HepG2 (cell line): Measurements from ENCODE around the gene CFAP221. TPM values are rescaled to one million over a fixed set of nuclear protein-coding genes. Genes with fewer than 3 reads are reported as not detected.

Experiments used
- ATAC-seq: fragments of 200-7000 bp; cut with Tn5 transposase; 3 replicates; pipeline ENCODE4 v1.9.1; 2020; ENCODE audit warnings: mild to moderate bottlenecking, moderate library complexity
- BruUV-seq: library from RNA; stranded (reverse); fragments of 400-500 nt; replicated peaks from 2 replicates; lab custom pipeline; 2021; lab: Mats Ljungman, UMichigan
- CTCF ChIA-PET: fragments of 300-600 bp; formaldehyde crosslinking; extraction: SDS; loops from one replicate; lab custom pipeline; 2021; ENCODE audit warnings: low total read pairs, inconsistent platforms, low intra/inter-chr PET ratio; lab: Yijun Ruan, JAX
- POLR2A ChIA-PET: fragments of 350-600 bp; sonication (Branson Sonifier 250); formaldehyde crosslinking; loops from one replicate; lab custom pipeline; 2020; ENCODE audit warnings: antibody characterized with exemption, inconsistent platforms; lab: Yijun Ruan, JAX
- DNase-seq: peaks from one replicate; pipeline ENCODE4 v3.0.0-alpha.2; 2015; ENCODE audit warnings: low spot score
- FAIRE-seq: peaks from 3 replicates; lab custom pipeline; 2011; peaks lifted over from hg19 to GRCh38; lab: Jason Lieb, UNC
- H2AFZ ChIP-seq: one replicate; pipeline ENCODE4 v1.6.1; 2011; ENCODE audit warnings: low read length, inconsistent platforms
- H3K27ac ChIP-seq: fragments of 300-600 bp; 3 replicates; pipeline ENCODE4 v1.8.0; 2011; ENCODE audit warnings: mixed run types, mild to moderate bottlenecking, mixed read lengths, low read length, inconsistent platforms; ENCODE audit not compliant: insufficient read depth; ENCODE audit errors: extremely low read length
- H3K27me3 ChIP-seq, 2 experiments: fragments of 200-600 bp in 1 of 2; 2 replicates in 1 of 2; 3 replicates in 1 of 2; pipeline versions ENCODE4 v1.6.0 to v1.8.0; 2011; ENCODE audit warnings: low read length in 2 of 2, mild to moderate bottlenecking in 2 of 2, moderate library complexity in 2 of 2, inconsistent platforms in 1 of 2; ENCODE audit not compliant: insufficient read depth in 2 of 2, control insufficient read depth in 1 of 2
- H3K36me3 ChIP-seq, 2 experiments: fragments of 200-600 bp in 1 of 2; replicated peaks in 1 of 2; 2 replicates in 1 of 2; 3 replicates in 1 of 2; pipeline versions ENCODE4 v1.5.1 to v1.8.0; 2011; ENCODE audit warnings: low read length in 2 of 2, inconsistent platforms in 1 of 2; ENCODE audit not compliant: insufficient read depth in 2 of 2, control insufficient read depth in 1 of 2
- H3K4me1 ChIP-seq: 2 replicates; pipeline ENCODE4 v1.5.1; 2012; ENCODE audit warnings: low read length, inconsistent platforms; ENCODE audit not compliant: insufficient read depth
- H3K4me2 ChIP-seq: 2 replicates; pipeline ENCODE4 v1.6.0; 2011; ENCODE audit warnings: low read depth, low read length, inconsistent platforms
- H3K4me3 ChIP-seq, 3 experiments: fragments of 200-600 bp in 1 of 3; sonication (generic), shearing (Covaris generic) in 1 of 3; replicated peaks in 1 of 3; 2 replicates each; pipeline ENCODE4 v1.5.1; 2011 to 2016; ENCODE audit warnings: low read length in 3 of 3, inconsistent platforms in 2 of 3, low read depth in 2 of 3, mild to moderate bottlenecking in 2 of 3, control low read depth in 1 of 3, mixed read lengths in 1 of 3; ENCODE audit not compliant: insufficient read depth in 1 of 3
- H3K79me2 ChIP-seq: one replicate; pipeline ENCODE4 v1.6.1; 2011; ENCODE audit warnings: low read length, inconsistent platforms; ENCODE audit not compliant: insufficient read depth
- H3K9ac ChIP-seq: 2 replicates; pipeline ENCODE4 v1.6.0; 2011; ENCODE audit warnings: mild to moderate bottlenecking, low read depth, low read length, inconsistent platforms; ENCODE audit not compliant: insufficient read depth
- H3K9me3 ChIP-seq: 2 replicates; pipeline ENCODE4 v1.5.1; 2012; ENCODE audit warnings: mild to moderate bottlenecking, low read length
- H4K20me1 ChIP-seq: 2 replicates; pipeline ENCODE4 v1.6.0; 2011; ENCODE audit warnings: inconsistent platforms, mild to moderate bottlenecking, low read length, moderate library complexity; ENCODE audit not compliant: insufficient read depth
- FOXP1 ChIP-seq, 2 experiments: fragments of 450-650 bp in 1 of 2; IDR thresholded peaks; 2 replicates each; pipeline ENCODE4 v1.6.1; 2017 to 2018; ENCODE audit warnings: antibody characterized with exemption in 1 of 2
- GATAD2A ChIP-seq: IDR thresholded peaks from 2 replicates; pipeline ENCODE4 v1.6.1; 2016
- HHEX ChIP-seq: IDR thresholded peaks from 2 replicates; pipeline ENCODE4 v1.6.1; 2016; ENCODE audit warnings: control low read depth
- HINFP ChIP-seq: sonication (generic); formaldehyde crosslinking; IDR thresholded peaks from 2 replicates; pipeline ENCODE4 v1.4.0; 2020; ENCODE audit warnings: low read depth, mild to moderate bottlenecking, missing genetic modification reagents
- JUNB ChIP-seq: sonication (generic); formaldehyde crosslinking; IDR thresholded peaks from 2 replicates; pipeline ENCODE4 v1.8.0; 2022; ENCODE audit warnings: missing genetic modification reagents, mild to moderate bottlenecking, borderline replicate concordance
- KDM4B ChIP-seq: sonication (generic); formaldehyde crosslinking; IDR thresholded peaks from 2 replicates; pipeline ENCODE4 v1.4.0; 2020; ENCODE audit warnings: missing genetic modification reagents
- MAX ChIP-seq: IDR thresholded peaks from 2 replicates; pipeline ENCODE4 v1.6.1; 2012; ENCODE audit warnings: inconsistent platforms
- NFIB ChIP-seq: sonication (generic); formaldehyde crosslinking; IDR thresholded peaks from 2 replicates; pipeline ENCODE4 v1.9.0; 2021; ENCODE audit warnings: missing genetic modification reagents, mild to moderate bottlenecking, borderline replicate concordance
- PLRG1 ChIP-seq: fragments of 450-650 bp; conservative IDR thresholded peaks from 2 replicates; pipeline ENCODE4 v1.6.1; 2016
- TP53 ChIP-seq: sonication (generic); formaldehyde crosslinking; conservative IDR thresholded peaks from 2 replicates; pipeline ENCODE4 v1.4.0; 2020; ENCODE audit warnings: missing genetic modification reagents
- ZNF121 ChIP-seq: sonication (generic); formaldehyde crosslinking; IDR thresholded peaks from 2 replicates; pipeline ENCODE4 v1.5.0; 2020; ENCODE audit warnings: mild to moderate bottlenecking, missing genetic modification reagents
- ZNF331 ChIP-seq: sonication (generic); formaldehyde crosslinking; IDR thresholded peaks from 2 replicates; pipeline ENCODE4 v1.4.0; 2020; ENCODE audit warnings: missing genetic modification reagents
- ZNF468 ChIP-seq: sonication (generic); formaldehyde crosslinking; IDR thresholded peaks from 2 replicates; pipeline ENCODE4 v1.8.0; 2022; ENCODE audit warnings: mild to moderate bottlenecking, moderate library complexity, missing genetic modification reagents
- ZNF496 ChIP-seq: sonication (generic); formaldehyde crosslinking; IDR thresholded peaks from 2 replicates; pipeline ENCODE4 v1.8.1; 2023; ENCODE audit warnings: mild to moderate bottlenecking, moderate library complexity, missing genetic modification reagents; ENCODE audit not compliant: insufficient replicate concordance
- ZNF639 ChIP-seq: conservative IDR thresholded peaks from 2 replicates; pipeline ENCODE4 v1.6.1; 2018; ENCODE audit warnings: missing genetic modification reagents
- ZNF670 ChIP-seq: sonication (generic); formaldehyde crosslinking; IDR thresholded peaks from 2 replicates; pipeline ENCODE4 v1.8.0; 2022; ENCODE audit warnings: mild to moderate bottlenecking, missing genetic modification reagents, borderline replicate concordance
- ZNF703 ChIP-seq: sonication (generic); formaldehyde crosslinking; IDR thresholded peaks from 2 replicates; pipeline ENCODE4 v1.5.1; 2020; ENCODE audit warnings: missing genetic modification reagents, mild to moderate bottlenecking, moderate library complexity, borderline replicate concordance
- ZNF776 ChIP-seq: sonication (generic); formaldehyde crosslinking; IDR thresholded peaks from 2 replicates; pipeline ENCODE4 v1.4.0; 2020; ENCODE audit warnings: mild to moderate bottlenecking, missing genetic modification reagents
- ZSCAN25 ChIP-seq: sonication (generic); formaldehyde crosslinking; IDR thresholded peaks from 2 replicates; pipeline ENCODE4 v1.8.0; 2022; ENCODE audit warnings: mild to moderate bottlenecking, missing genetic modification reagents
- ZUFSP ChIP-seq: sonication (generic); formaldehyde crosslinking; IDR thresholded peaks from 2 replicates; pipeline ENCODE4 v1.9.0; 2021; ENCODE audit warnings: missing genetic modification reagents, mild to moderate bottlenecking, borderline replicate concordance
- WGBS: methylation state at CpG from one replicate; pipeline ENCODE4 v1.1.6; 2017; ENCODE audit warnings: low lambda C conversion rate; 5-methylcytosine and 5-hydroxymethylcytosine counted together
- in situ Hi-C: cut with HindIII; loops from 2 replicates; pipeline ENCODE4 v1.10.0; 2017; ENCODE audit warnings: low pct_unique_long_range_greater_than_20kb; ENCODE audit not compliant: extremely low pct_ligation_motif_present
- intact Hi-C: fragments of 100-400 bp; cut with micrococcal nuclease; formaldehyde crosslinking; loops from one replicate; pipeline ENCODE4 v1.10.0; 2022; ENCODE audit not compliant: unreplicated experiment
- polyA plus RNA-seq, 8 experiments: library from polyadenylated mRNA; depleted of rRNA in 3 of 8; stranded (reverse) in 7 of 8; unstranded in 1 of 8; fragments of >200 nt; fragmentation: Illumina TruSeq in 4 of 8; extraction: Trizol in 4 of 8; gene quantifications; 2 replicates each; pipeline versions ENCODE4 v1.2.1 to v1.2.3, GENCODE V29; 2011 to 2016; ENCODE audit warnings: low read depth in 4 of 8, missing spikeins in 1 of 8, mixed read lengths in 1 of 8; ENCODE audit not compliant: insufficient read depth in 1 of 8
- total RNA-seq, 5 experiments: library from RNA; depleted of rRNA; stranded (reverse); fragments of >200 nt; fragmentation: Illumina TruSeq; extraction: Trizol; gene quantifications; 2 replicates each; pipeline ENCODE4 v1.2.3, GENCODE V29; 2016; ENCODE audit warnings: low read depth in 1 of 5

Gene CFAP221
- total and polyA plus RNA-seq, 2 of the 13 experiments (the other 11 are each of a cell fraction or from before 2014, with no cell fraction given): not detected

- TF ChIP-seq ZNF496 (CRISPR knock-in tag): no peak
- TF ChIP-seq FOXP1 (IDR thresholded peaks at IDR 0.05): no peak
- no peak for TF ChIP-seq FOXP1 (CRISPR knock-in tag; IDR thresholded peaks at IDR 0.05)
- no peak for TF ChIP-seq ZNF468 (CRISPR knock-in tag)
- no peak for TF ChIP-seq KDM4B (CRISPR knock-in tag)
- no peak for TF ChIP-seq HINFP
- TF ChIP-seq GATAD2A (CRISPR knock-in tag): no peak
- no peak for TF ChIP-seq ZSCAN25 (CRISPR knock-in tag)
- TF ChIP-seq ZNF776 (CRISPR knock-in tag): no peak
- TF ChIP-seq JUNB (CRISPR knock-in tag): no peak
- TF ChIP-seq HHEX (CRISPR knock-in tag): no peak
- TF ChIP-seq ZNF331 (CRISPR knock-in tag): no peak
- no peak for TF ChIP-seq ZNF703
- no peak for TF ChIP-seq NFIB (CRISPR knock-in tag)
- no peak for TF ChIP-seq ZNF121 (CRISPR knock-in tag)
- TF ChIP-seq TP53 (CRISPR knock-in tag): no peak
- no peak for TF ChIP-seq PLRG1
- no peak for TF ChIP-seq ZNF639 (CRISPR knock-in tag)
- TF ChIP-seq ZNF670 (CRISPR knock-in tag): no peak
- no peak for TF ChIP-seq MAX
- no peak for TF ChIP-seq ZUFSP
- ATAC-seq: no peak
- H3K79me2 ChIP-seq: no peaks in the 10 kb centered on the region
- H3K27ac ChIP-seq: no peak overlapping the region
- H3K27me3 ChIP-seq: peaks cover 3 to 15% of the 10 kb centered on the region in 2 experiments; a peak in 4 of 5 replicates
- no peak overlapping the region for H3K4me2 ChIP-seq
- H4K20me1 ChIP-seq: no peaks in the 10 kb centered on the region
- no TSS peak for BruUV-seq
- no peak for FAIRE-seq
- H3K36me3 ChIP-seq: no peaks in the 10 kb centered on the region
- POLR2A ChIA-PET: no interaction called here
- no peak overlapping the region for H3K9ac ChIP-seq
- H3K4me1 ChIP-seq: peaks cover 28% of the 10 kb centered on the region
- H2AFZ ChIP-seq: no peak overlapping the region
- 32% methylated on average over 2 of the region's 2 CpGs for WGBS
- CTCF ChIA-PET: no interaction called here
- in situ Hi-C loops (no loop called here), intact Hi-C loops (no loop called here)
- no peak for DNase-seq
- no peak overlapping the region for H3K4me3 ChIP-seq
- H3K9me3 ChIP-seq: no peaks in the 10 kb centered on the region
Observed at GRCh38 chr2:119671016-119671415, 126.8 kb downstream of the CFAP221 start.
